ENCODE measurements around the gene ZNF646. TPM values are rescaled to one million over a fixed set of nuclear protein-coding genes. Genes with fewer than 3 reads are reported as not detected.

Gene ZNF646
- polyA plus RNA-seq, 1 donor from 2014 or later: 9.3 TPM

DNA sequence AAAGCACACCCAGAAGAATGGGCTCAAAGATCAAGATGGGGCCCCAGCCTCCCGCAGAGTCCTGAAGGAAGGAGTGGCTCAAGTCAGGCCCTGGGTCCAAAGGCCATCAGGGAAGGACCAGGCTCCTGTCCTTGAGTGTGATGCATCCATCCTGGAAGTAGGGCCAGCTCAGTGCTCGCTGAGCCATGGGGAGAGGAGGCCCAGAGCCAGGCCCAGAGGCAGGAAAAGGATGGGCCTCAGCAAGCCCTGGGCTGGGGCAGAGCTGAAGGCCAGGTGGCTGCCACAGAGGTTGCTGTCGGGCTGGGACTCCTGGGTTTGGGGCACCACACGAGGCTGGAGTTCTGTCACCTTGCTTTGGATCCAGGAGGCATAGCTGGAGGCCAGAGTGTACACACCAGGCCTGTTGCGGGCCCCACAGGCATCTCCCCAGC is 57.6 kb downstream of the ZNF646 start:
- Mint-ChIP-seq H3K27me3 (no peaks in the 10 kb centered on the region), H3K9me3 (no peaks in the 10 kb centered on the region), H3K4me3 (no peak overlapping the region), H3K27ac (no peak overlapping the region), H3K36me3 (no peaks in the 10 kb centered on the region), H3K4me1 (no peaks in the 10 kb centered on the region)

DNA sequence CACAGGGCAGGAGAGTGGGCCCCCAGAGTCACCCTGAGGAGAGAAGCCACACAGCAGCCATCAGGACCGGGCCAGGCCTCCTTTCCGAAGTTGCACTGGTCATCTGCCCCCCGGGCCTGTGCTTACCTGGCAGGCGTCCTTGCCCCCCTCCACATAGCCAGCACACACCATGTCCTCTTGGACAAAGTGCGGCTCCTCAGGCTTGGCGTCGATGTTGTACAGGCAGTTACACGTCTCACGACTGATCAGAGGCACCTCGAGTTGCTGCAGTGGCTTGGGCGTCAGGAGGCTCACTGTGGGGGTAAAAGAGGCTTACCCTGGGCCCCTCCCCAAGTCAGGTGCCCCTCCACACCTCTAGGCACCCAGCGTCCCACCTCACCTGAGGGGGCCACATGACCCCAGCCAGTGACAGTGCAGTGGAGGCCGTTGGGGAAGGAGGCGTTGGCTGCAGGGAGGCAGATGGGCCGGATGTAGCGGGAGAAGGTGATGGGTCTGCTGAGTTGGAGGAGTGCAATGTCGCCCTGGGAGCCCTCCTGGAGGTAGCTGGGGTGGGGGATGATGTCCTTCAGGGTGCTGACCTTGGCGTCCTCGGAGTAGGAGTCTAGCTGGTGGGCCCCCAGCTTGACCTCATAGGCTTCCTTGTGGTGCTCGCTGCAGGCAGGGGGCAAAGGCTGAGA is 58.2 kb downstream of the ZNF646 start:
- Mint-ChIP-seq H3K27ac (peak overlapping the region in 1 of 3 donors; percentile 31), H3K27me3 (no peaks in the 10 kb centered on the region), H3K9me3 (no peaks in the 10 kb centered on the region), H3K4me1 (no peaks in the 10 kb centered on the region), H3K36me3 (no peaks in the 10 kb centered on the region), H3K4me3 (no peak overlapping the region)

DNA sequence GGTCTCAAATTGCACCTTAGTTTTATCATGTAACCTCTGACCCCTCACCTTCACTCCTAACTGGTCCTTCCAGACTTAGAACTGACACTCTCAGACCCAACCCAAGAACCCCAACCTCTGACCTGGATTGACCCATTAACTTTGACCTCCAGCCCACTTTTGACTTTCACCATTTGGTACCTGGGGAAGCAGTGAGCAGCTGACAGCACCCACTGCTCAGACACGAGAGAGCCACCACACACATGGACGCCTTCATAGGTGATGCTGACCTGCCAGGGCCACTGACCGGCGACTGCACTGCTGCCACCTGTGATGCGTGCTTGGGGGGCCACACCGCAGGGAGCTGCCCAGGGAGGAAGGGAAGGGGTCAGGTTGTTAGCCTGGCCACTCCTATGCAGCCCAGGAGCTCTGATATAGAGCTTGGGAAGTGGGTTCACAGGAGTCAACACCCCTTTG is 58.9 kb downstream of the ZNF646 start:
- H3K27ac Mint-ChIP-seq: peak overlapping the region in 1 of 3 donors; percentile 31
- H3K4me1 Mint-ChIP-seq: no peaks in the 10 kb centered on the region
- no peaks in the 10 kb centered on the region for H3K27me3 Mint-ChIP-seq
- H3K36me3 Mint-ChIP-seq: no peaks in the 10 kb centered on the region
- no peak overlapping the region for H3K4me3 Mint-ChIP-seq
- H3K9me3 Mint-ChIP-seq: no peaks in the 10 kb centered on the region

Other genes with a start within 250 kb of the ZNF646 start
- 45.0 TPM for gene BCL7C, start 180.3 kb upstream of the ZNF646 start, polyA plus RNA-seq
- not detected for gene CTF1, start 177.8 kb upstream of the ZNF646 start, polyA plus RNA-seq
- gene FBXL19, start 150.8 kb upstream of the ZNF646 start, polyA plus RNA-seq: 0.26 TPM
- 68.8 TPM for gene ORAI3, start 125.4 kb upstream of the ZNF646 start, polyA plus RNA-seq
- gene SETD1A, start 116.7 kb upstream of the ZNF646 start, polyA plus RNA-seq: 3.0 TPM
- gene HSD3B7, start 89.2 kb upstream of the ZNF646 start, polyA plus RNA-seq: not detected
- 0.18 TPM for gene STX1B, start 63.8 kb upstream of the ZNF646 start, polyA plus RNA-seq
- gene STX4, start 40.9 kb upstream of the ZNF646 start, polyA plus RNA-seq: 30.3 TPM
- gene ZNF668, start 182 bp upstream of the ZNF646 start, polyA plus RNA-seq: 10.6 TPM
- 0.83 TPM for gene PRSS53, start 14.5 kb downstream of the ZNF646 start, polyA plus RNA-seq
- 90.7 TPM for gene VKORC1, start 20.4 kb downstream of the ZNF646 start, polyA plus RNA-seq
- 38.2 TPM for gene BCKDK, start 34.0 kb downstream of the ZNF646 start, polyA plus RNA-seq
- gene KAT8, start 43.2 kb downstream of the ZNF646 start, polyA plus RNA-seq: 69.5 TPM
- not detected for gene PRSS8, start 61.3 kb downstream of the ZNF646 start, polyA plus RNA-seq
- 1.4 TPM for gene PRSS36, start 75.6 kb downstream of the ZNF646 start, polyA plus RNA-seq
- 167 TPM for gene FUS, start 105.7 kb downstream of the ZNF646 start, polyA plus RNA-seq
- gene PYCARD, start 128.3 kb downstream of the ZNF646 start, polyA plus RNA-seq: 130 TPM
- gene TRIM72, start 139.7 kb downstream of the ZNF646 start, polyA plus RNA-seq: not detected
- not detected for gene PYDC1, start 142.7 kb downstream of the ZNF646 start, polyA plus RNA-seq
- gene ITGAM, start 185.6 kb downstream of the ZNF646 start, polyA plus RNA-seq: 23.2 TPM